Adipocyte (in vitro differentiated cells): Measurements from ENCODE around the gene B3GNT5.

Source experiments
- DNase-seq: peaks from one replicate; pipeline ENCODE4 v3.0.0-alpha.2; 2015; ENCODE audit warnings: low read depth
- H3K27me3 ChIP-seq: replicated peaks from 2 replicates; pipeline ENCODE4 v1.7.0; 2013; ENCODE audit warnings: mild to moderate bottlenecking, low read length, moderate library complexity; ENCODE audit not compliant: control insufficient read depth, insufficient read depth
- H3K36me3 ChIP-seq: 2 replicates; pipeline ENCODE4 v1.7.0; 2013; ENCODE audit warnings: low read length, mild to moderate bottlenecking, moderate library complexity; ENCODE audit not compliant: control insufficient read depth, insufficient read depth, severe bottlenecking
- H3K4me1 ChIP-seq: 2 replicates; pipeline ENCODE4 v1.7.0; 2013; ENCODE audit warnings: mild to moderate bottlenecking, low read length, moderate library complexity; ENCODE audit not compliant: control insufficient read depth, insufficient read depth
- H3K4me3 ChIP-seq: 2 replicates; pipeline ENCODE4 v1.7.0; 2013; ENCODE audit warnings: mild to moderate bottlenecking, low read length, moderate library complexity
- H3K9ac ChIP-seq: 2 replicates; pipeline ENCODE4 v1.7.0; 2013; ENCODE audit warnings: mild to moderate bottlenecking, low read length, moderate library complexity
- H3K9me3 ChIP-seq: 2 replicates; pipeline ENCODE4 v1.7.0; 2013; ENCODE audit warnings: mild to moderate bottlenecking, low read length, moderate library complexity; ENCODE audit not compliant: control insufficient read depth

Gene B3GNT5

GRCh38 chr3:183283886-183284285 lies 30.8 kb downstream of the B3GNT5 start:
- Histone ChIP-seq H3K4me1 (peaks cover 43% of the 10 kb centered on the region), H3K9me3 (no peaks in the 10 kb centered on the region), H3K27me3 (no peaks in the 10 kb centered on the region), H3K36me3 (no peaks in the 10 kb centered on the region), H3K9ac (no peak overlapping the region), H3K4me3 (no peak overlapping the region)
- no peak for DNase-seq

- Histone ChIP-seq H3K4me1 (peaks cover 42% of the 10 kb centered on the region), H3K9ac (no peak overlapping the region), H3K27me3 (no peaks in the 10 kb centered on the region), H3K4me3 (no peak overlapping the region), H3K36me3 (no peaks in the 10 kb centered on the region), H3K9me3 (no peaks in the 10 kb centered on the region)
- DNase-seq: no peak
Observed at GRCh38 chr3:183284570-183284969, 31.5 kb downstream of the B3GNT5 start.

DNA sequence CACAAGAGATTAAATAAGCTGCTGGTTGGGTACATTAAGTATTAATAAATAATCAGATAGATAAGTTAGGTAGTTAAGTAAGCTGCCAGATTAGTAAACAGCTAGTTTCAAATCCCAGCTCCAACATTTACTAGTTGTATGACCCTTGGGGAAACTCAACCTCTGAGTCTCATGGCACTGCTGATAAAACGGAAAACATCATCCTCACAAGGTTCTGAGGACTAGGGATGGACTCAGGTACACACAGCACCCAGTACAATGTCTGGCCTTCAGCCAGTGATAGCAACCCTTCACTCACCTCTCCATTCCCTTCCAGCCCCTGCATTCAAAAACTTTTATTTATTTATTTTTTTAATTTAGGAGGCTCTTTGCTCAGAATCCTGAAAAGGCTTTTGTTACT lies 32.3 kb downstream of the B3GNT5 start:
- peak overlapping the region; percentile 41 for H3K4me3 ChIP-seq

DNA sequence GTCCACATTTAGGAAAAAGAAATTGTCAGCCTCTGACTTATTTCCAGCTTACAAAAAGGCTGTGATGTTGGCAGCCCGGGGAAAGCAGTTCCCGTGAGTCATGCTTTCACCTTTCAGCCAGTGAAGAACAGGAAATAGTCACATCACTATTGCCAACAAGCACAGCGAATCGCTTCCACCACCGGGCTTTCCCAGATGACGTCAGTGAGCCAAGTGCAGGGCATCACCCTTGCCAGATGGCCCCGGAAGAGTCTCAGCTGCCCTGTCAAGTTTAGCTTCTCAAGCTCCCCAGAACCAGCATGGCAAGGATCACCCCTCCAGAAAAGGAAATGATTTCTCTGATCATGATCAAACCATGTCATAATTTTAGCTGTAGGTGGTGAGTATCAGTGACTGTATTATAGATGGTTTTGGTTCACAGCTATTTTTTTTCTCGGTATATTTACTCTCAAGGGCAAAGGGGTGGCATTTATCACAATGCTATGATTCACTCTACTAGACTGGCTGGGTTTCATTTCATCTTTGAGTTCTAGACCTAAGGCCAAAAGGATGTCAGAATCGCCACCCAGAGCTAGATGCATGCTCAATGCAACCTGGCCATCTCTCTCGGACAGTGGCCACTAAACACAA lies 32.9 kb downstream of the B3GNT5 start:
- H3K9me3 ChIP-seq: no peaks in the 10 kb centered on the region
- peaks cover 42% of the 10 kb centered on the region for H3K4me1 ChIP-seq
- peak; percentile 94 for DNase-seq
- H3K36me3 ChIP-seq: no peaks in the 10 kb centered on the region
- no peaks in the 10 kb centered on the region for H3K27me3 ChIP-seq
- no peak overlapping the region for H3K9ac ChIP-seq
- H3K4me3 ChIP-seq: peak overlapping the region; percentile 15

More for the DNA sequence above, 32.3 kb downstream of the B3GNT5 start:
- no peaks in the 10 kb centered on the region for H3K9me3 ChIP-seq
- DNase-seq: no peak
- H3K36me3 ChIP-seq: no peaks in the 10 kb centered on the region
- H3K27me3 ChIP-seq: no peaks in the 10 kb centered on the region
- H3K4me1 ChIP-seq: peaks cover 42% of the 10 kb centered on the region
- peak overlapping the region; percentile 56 for H3K9ac ChIP-seq

- DNase-seq: peak; percentile 88
- no peaks in the 10 kb centered on the region for H3K27me3 ChIP-seq
- H3K9me3 ChIP-seq: no peaks in the 10 kb centered on the region
- no peaks in the 10 kb centered on the region for H3K36me3 ChIP-seq
- peak overlapping the region; percentile 75 for H3K4me3 ChIP-seq
- H3K4me1 ChIP-seq: peaks cover 42% of the 10 kb centered on the region
- H3K9ac ChIP-seq: peak overlapping the region; percentile 68
Observed at GRCh38 chr3:183287301-183287971, 34.4 kb downstream of the B3GNT5 start.

GRCh38 chr3:183288117-183288516 lies 35.1 kb downstream of the B3GNT5 start:
- Histone ChIP-seq H3K4me3 (peak overlapping the region; percentile 75), H3K27me3 (no peaks in the 10 kb centered on the region), H3K36me3 (no peaks in the 10 kb centered on the region), H3K9ac (peak overlapping the region; percentile 68), H3K9me3 (no peaks in the 10 kb centered on the region), H3K4me1 (peaks cover 42% of the 10 kb centered on the region)
- DNase-seq: no peak

GRCh38 chr3:183290216-183290615 lies 37.2 kb downstream of the B3GNT5 start:
- H3K9ac ChIP-seq: no peak overlapping the region
- DNase-seq: no peak
- no peaks in the 10 kb centered on the region for H3K36me3 ChIP-seq
- H3K4me3 ChIP-seq: no peak overlapping the region
- H3K4me1 ChIP-seq: peaks cover 32% of the 10 kb centered on the region
- no peaks in the 10 kb centered on the region for H3K9me3 ChIP-seq
- no peaks in the 10 kb centered on the region for H3K27me3 ChIP-seq

- peaks cover 28% of the 10 kb centered on the region for H3K4me1 ChIP-seq
- no peak overlapping the region for H3K9ac ChIP-seq
- H3K36me3 ChIP-seq: no peaks in the 10 kb centered on the region
- H3K27me3 ChIP-seq: no peaks in the 10 kb centered on the region
- H3K4me3 ChIP-seq: no peak overlapping the region
- peak; percentile 61 for DNase-seq
- H3K9me3 ChIP-seq: no peaks in the 10 kb centered on the region
Observed at GRCh38 chr3:183291497-183292031, 38.5 kb downstream of the B3GNT5 start.

DNA sequence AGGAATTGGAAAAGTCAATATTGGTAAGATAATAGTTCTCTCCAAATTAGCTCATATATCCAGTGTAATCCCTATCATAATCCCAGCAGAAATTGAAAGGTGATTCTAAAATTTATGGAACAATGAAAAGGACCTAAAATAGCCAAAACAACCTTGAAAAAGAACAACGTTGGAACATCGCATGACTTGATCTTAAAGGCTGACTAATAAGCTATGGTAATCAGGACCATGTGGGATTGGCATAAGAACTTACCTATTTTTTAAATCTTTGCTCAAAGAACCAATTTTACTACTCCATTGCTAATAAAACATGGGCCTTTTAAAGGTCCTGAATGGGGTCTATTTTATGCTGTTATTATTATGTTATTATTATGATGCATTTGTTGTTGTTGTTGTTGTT lies 40.9 kb downstream of the B3GNT5 start:
- H3K9ac ChIP-seq: no peak overlapping the region
- no peak overlapping the region for H3K4me3 ChIP-seq
- H3K27me3 ChIP-seq: no peaks in the 10 kb centered on the region
- H3K9me3 ChIP-seq: no peaks in the 10 kb centered on the region
- peaks cover 22% of the 10 kb centered on the region for H3K4me1 ChIP-seq
- no peaks in the 10 kb centered on the region for H3K36me3 ChIP-seq
- DNase-seq: no peak

DNA sequence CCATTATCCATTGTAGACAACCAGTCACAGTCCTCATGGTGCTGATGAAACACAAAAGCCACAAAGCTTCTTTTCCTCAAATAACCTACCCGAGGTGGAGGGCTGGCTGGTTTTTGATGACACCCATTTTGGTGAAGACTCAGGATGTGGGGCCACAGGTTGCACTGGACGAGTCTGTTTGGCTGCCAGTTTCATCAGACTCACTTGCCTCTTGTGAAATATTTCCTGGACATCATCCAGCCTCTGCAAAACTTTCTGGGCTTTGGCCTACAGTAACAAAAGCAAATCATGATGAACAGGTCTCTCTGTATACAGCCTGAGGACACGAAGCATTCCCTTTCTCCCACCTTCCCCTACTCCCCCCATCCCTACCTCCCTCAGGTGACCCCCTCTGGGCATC lies 42.2 kb downstream of the B3GNT5 start:
- no peaks in the 10 kb centered on the region for H3K9me3 ChIP-seq
- H3K4me1 ChIP-seq: peaks cover 26% of the 10 kb centered on the region
- DNase-seq: peak; percentile 83
- H3K4me3 ChIP-seq: no peak overlapping the region
- no peak overlapping the region for H3K9ac ChIP-seq
- no peaks in the 10 kb centered on the region for H3K27me3 ChIP-seq
- no peaks in the 10 kb centered on the region for H3K36me3 ChIP-seq

GRCh38 chr3:183296944-183297343 lies 43.9 kb downstream of the B3GNT5 start:
- no peak for DNase-seq
- Histone ChIP-seq H3K9me3 (no peaks in the 10 kb centered on the region), H3K9ac (no peak overlapping the region), H3K27me3 (no peaks in the 10 kb centered on the region), H3K4me1 (peaks cover 26% of the 10 kb centered on the region), H3K4me3 (no peak overlapping the region), H3K36me3 (no peaks in the 10 kb centered on the region)
